ENCODE data around the gene ZNF320.
"Not testable (repeated sequence)": the region's sequence is repeated elsewhere in the genome, so short reads cannot be mapped to it uniquely, and the experiment has no call there.

Gene ZNF320

DNA sequence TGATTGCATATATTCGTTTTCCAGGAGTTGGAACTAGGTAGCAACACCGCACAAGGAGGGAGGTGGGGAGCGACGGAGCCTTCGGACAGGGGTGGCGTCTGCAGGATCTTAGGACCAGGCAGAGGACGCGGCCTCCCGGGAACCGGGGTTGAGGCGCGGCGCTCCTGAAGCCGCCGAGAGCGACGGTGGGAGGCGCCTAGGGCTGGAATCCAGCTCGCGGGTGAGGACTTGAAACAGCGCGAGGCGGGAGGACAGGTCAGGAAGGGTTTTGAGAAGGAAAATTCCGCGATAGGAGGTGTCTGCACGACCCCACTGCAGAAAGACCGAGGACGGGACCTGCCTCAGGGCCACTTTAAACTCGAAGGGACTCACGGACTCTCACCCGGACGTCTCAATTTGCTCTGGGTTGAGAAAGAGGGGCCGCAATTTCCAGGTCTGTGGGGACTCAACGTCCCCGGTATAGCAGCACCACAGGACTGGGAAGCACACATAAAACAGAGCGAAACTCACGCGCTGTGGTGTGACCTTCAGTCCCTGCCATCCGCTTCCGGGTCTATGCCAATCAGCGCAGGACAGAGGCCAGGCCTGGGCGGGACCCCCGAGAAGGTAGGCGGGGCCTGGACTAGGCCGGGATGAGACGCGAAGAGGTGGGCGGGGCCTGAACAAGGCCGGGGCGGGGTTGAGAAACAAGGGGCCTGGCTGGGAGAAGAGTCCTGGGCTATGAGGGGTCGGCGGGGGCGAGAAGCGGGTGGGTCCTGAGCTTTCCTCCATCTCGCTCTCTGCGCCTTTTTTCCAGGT lies at the start of gene ZNF320:
Gene ZNF320 (minus strand): TSS at position 498 of the 798 bp plus-strand sequence. CDS start 7,380 bp downstream, outside the sequence.
- no peaks in the 10 kb centered on the region for H3K79me2 ChIP-seq (ENCODE audit: insufficient read depth, low read length)
- no peak within 1 kb of the TSS for H3K4me2 ChIP-seq (ENCODE audit: low read length)
- TF ChIP-seq EZH2 (IDR thresholded peaks at IDR 0.05; ENCODE audit: borderline replicate concordance, low read length), result no peak
- TF ChIP-seq, protein P1, sequence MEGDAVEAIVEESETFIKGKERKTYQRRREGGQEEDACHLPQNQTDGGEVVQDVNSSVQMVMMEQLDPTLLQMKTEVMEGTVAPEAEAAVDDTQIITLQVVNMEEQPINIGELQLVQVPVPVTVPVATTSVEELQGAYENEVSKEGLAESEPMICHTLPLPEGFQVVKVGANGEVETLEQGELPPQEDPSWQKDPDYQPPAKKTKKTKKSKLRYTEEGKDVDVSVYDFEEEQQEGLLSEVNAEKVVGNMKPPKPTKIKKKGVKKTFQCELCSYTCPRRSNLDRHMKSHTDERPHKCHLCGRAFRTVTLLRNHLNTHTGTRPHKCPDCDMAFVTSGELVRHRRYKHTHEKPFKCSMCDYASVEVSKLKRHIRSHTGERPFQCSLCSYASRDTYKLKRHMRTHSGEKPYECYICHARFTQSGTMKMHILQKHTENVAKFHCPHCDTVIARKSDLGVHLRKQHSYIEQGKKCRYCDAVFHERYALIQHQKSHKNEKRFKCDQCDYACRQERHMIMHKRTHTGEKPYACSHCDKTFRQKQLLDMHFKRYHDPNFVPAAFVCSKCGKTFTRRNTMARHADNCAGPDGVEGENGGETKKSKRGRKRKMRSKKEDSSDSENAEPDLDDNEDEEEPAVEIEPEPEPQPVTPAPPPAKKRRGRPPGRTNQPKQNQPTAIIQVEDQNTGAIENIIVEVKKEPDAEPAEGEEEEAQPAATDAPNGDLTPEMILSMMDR (IDR thresholded peaks at IDR 0.05; ENCODE audit: low read length), result no peak
- no peaks in the 10 kb centered on the region for H3K4me1 ChIP-seq (ENCODE audit: insufficient read depth, low read length, severe bottlenecking)
- no peak within 1 kb of the TSS for H2AFZ ChIP-seq (ENCODE audit: low read length)
- no peaks in the 10 kb centered on the region for H3K27me3 ChIP-seq (ENCODE audit: insufficient read depth, low read length)
- H3K27ac ChIP-seq (ENCODE audit: low read depth, low read length, poor library complexity, severe bottlenecking), result no peak within 1 kb of the TSS
- no peaks in the 10 kb centered on the region for H3K9me2 ChIP-seq (ENCODE audit: low read depth, low read length)
- no peaks in the 10 kb centered on the region for H3K36me3 ChIP-seq (ENCODE audit: insufficient read depth, low read length)
- no peak within 1 kb of the TSS for H3K9ac ChIP-seq (ENCODE audit: low read length)
- no peaks in the 10 kb centered on the region for H4K20me1 ChIP-seq (ENCODE audit: insufficient read depth, low read length)
- H3K4me3 ChIP-seq (ENCODE audit: low read depth, low read length, poor library complexity, severe bottlenecking), result no peak within 1 kb of the TSS
- H3F3A ChIP-seq (ENCODE audit: insufficient read depth, low read length), result no peaks in the 10 kb centered on the region
- peaks cover 6% of the 10 kb centered on the region; the same call in 1 of the 2 replicates for H3K9me3 ChIP-seq (ENCODE audit: low read length)

DNA sequence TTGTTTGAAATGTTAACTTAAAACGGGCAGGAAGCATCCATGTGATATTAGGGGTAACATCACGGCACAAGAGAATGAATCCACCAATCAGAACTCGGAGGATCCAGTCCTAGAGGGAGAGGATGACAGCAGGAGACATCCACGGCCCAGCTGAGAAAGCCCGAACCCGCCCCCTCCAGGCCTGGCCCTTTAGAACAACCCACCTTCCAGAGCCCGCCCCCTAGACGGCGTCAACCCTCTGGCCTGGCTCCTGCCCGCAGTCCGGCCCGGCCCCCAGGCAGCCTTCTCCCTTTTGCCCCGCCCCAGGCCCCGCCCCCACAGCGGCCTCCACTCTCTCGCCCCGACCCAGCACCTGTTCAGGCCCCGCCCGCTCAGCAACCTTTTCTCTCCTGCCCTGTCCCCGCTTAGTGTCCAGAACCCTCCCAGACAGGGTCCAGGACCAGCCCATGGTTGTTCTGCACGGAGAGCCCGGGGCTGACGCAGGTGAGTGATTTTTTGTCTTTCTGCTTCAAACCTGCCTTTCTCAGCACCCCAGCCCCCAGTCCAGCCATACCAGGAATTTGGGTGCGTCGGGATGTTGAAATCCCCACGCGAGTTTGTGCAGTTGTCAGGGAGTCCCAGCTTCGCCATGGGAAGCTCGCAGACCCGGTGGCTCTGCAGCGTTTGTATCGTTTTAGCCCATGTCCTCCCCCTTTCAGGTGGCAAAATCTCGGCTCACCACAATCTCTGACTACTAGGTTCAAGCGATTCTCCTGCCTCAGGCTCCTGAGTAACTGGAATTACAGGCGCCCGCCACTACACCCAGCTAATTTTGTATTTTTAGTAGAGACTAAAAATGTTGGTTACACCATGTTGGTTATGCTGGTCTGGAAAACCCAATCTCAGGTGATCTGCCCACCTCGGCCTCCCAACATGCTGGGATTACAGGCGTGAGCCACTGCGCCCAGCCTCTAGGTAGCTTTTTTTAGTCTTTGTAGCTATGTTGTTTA lies 49.2 kb upstream of the ZNF320 start:
- H3K9me3 ChIP-seq (ENCODE audit: low read length), result peaks cover 36% of the 10 kb centered on the region
- H3K4me1 ChIP-seq (ENCODE audit: insufficient read depth, low read length, severe bottlenecking), result peaks cover 5% of the 10 kb centered on the region
- no peaks in the 10 kb centered on the region for H3F3A ChIP-seq (ENCODE audit: insufficient read depth, low read length)
- H3K4me3 ChIP-seq (ENCODE audit: low read depth, low read length, poor library complexity, severe bottlenecking), result no peak overlapping the region
- no peak overlapping the region for H2AFZ ChIP-seq (ENCODE audit: low read length)
- H3K36me3 ChIP-seq (ENCODE audit: insufficient read depth, low read length), result peaks cover 24% of the 10 kb centered on the region
- no peaks in the 10 kb centered on the region for H3K27me3 ChIP-seq (ENCODE audit: insufficient read depth, low read length)
- H3K9me2 ChIP-seq (ENCODE audit: low read depth, low read length), result no peaks in the 10 kb centered on the region
- no peaks in the 10 kb centered on the region for H4K20me1 ChIP-seq (ENCODE audit: insufficient read depth, low read length)
- H3K79me2 ChIP-seq (ENCODE audit: insufficient read depth, low read length), result no peaks in the 10 kb centered on the region
- H3K27ac ChIP-seq (ENCODE audit: low read depth, low read length, poor library complexity, severe bottlenecking), result no peak overlapping the region
- no peak overlapping the region for H3K9ac ChIP-seq (ENCODE audit: low read length)
- TF ChIP-seq, protein P1 (IDR thresholded peaks at IDR 0.05; ENCODE audit: low read length), result no peak
- no peak for TF ChIP-seq EZH2 (IDR thresholded peaks at IDR 0.05; ENCODE audit: borderline replicate concordance, low read length)
- no peak overlapping the region for H3K4me2 ChIP-seq (ENCODE audit: low read length)

DNA sequence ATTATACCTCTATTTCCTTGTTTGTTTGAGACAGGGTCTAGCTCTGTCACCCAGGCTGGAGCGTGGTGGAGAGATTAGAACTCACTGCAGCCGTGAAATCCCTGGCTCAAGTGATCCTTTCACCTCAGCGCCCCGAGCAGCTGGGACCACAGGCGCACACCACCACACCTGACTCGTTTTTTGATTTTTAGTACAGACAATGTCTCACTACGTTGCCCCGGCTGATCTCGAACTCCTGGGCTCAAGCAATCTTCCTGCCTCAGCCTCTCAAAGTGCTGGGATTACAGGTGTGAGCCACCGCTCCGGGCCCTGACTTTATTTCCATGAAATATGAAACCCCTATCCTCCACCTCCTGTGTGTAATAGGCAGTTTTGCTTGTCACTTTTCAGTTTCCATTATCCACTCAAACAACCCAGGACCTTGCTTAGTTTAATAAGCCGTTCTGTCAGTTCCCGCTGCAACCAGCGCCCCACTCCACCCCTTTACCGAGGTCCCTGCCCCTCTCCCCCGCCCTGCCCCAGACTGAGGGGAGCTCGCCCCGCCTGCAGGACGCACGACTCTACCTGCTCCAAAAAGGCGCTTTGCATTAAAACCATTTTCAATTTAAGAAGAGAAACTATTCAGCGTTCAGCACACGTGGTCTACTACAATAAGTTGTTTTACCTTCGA lies 48.4 kb upstream of the ZNF320 start:
- TF ChIP-seq EZH2 (IDR thresholded peaks at IDR 0.05; ENCODE audit: borderline replicate concordance, low read length), result no peak
- TF ChIP-seq, protein P1 (IDR thresholded peaks at IDR 0.05; ENCODE audit: low read length), result no peak
- no peak overlapping the region for H2AFZ ChIP-seq (ENCODE audit: low read length)
- H3K27me3 ChIP-seq (ENCODE audit: insufficient read depth, low read length), result no peaks in the 10 kb centered on the region
- H4K20me1 ChIP-seq (ENCODE audit: insufficient read depth, low read length), result no peaks in the 10 kb centered on the region
- no peak overlapping the region for H3K9ac ChIP-seq (ENCODE audit: low read length)
- no peaks in the 10 kb centered on the region for H3F3A ChIP-seq (ENCODE audit: insufficient read depth, low read length)
- H3K9me3 ChIP-seq (ENCODE audit: low read length), result peaks cover 28% of the 10 kb centered on the region
- H3K4me3 ChIP-seq (ENCODE audit: low read depth, low read length, poor library complexity, severe bottlenecking), result no peak overlapping the region
- peaks cover 15% of the 10 kb centered on the region for H3K36me3 ChIP-seq (ENCODE audit: insufficient read depth, low read length)
- no peaks in the 10 kb centered on the region for H3K9me2 ChIP-seq (ENCODE audit: low read depth, low read length)
- no peak overlapping the region for H3K4me2 ChIP-seq (ENCODE audit: low read length)
- no peak overlapping the region for H3K27ac ChIP-seq (ENCODE audit: low read depth, low read length, poor library complexity, severe bottlenecking)
- H3K4me1 ChIP-seq (ENCODE audit: insufficient read depth, low read length, severe bottlenecking), result peaks cover 9% of the 10 kb centered on the region
- H3K79me2 ChIP-seq (ENCODE audit: insufficient read depth, low read length), result no peaks in the 10 kb centered on the region

DNA sequence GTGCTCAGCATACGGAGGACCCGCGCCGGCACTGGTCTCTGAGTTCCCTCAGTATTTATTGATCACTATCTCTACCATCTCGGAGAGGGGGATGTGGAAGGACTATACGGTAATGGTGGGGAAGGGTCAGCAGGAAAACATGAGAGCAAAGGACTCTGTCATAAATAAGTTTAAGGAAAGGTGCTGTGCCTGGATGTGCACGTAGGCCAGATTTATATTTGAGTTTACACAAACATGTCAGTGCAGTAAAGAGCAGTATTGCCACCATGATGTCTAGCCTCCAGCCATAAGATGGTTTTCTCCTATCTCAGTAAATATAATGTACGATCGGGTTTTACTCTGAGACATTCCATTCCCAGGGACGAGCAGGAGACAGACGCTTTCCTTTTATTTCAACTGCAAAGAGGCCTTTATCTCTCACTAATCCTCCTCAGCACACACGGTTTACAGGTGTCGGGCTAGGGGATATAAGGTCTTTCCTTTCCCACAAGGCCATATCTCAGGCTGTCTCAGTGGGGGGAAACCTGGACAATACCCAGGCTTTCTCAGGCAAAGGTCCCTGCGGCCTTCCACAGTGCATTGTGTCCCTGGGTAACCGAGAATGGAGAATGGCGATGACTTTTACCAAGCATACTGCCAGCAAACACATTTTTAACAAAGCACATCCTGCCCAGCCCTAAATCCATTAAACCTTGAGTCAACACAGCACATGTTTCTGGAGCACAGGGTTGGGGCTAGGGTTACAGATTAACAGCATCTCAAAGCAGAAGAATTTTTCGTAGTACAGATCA lies 47.5 kb upstream of the ZNF320 start:
- peaks cover 20% of the 10 kb centered on the region for H3K9me3 ChIP-seq (ENCODE audit: low read length)
- H3K4me2 ChIP-seq (ENCODE audit: low read length); H3K27me3 ChIP-seq (ENCODE audit: insufficient read depth, low read length); H3K9me2 ChIP-seq (ENCODE audit: low read depth, low read length); H3K4me3 ChIP-seq (ENCODE audit: low read depth, low read length, poor library complexity, severe bottlenecking); H3K4me1 ChIP-seq (ENCODE audit: insufficient read depth, low read length, severe bottlenecking); H3K36me3 ChIP-seq (ENCODE audit: insufficient read depth, low read length); H2AFZ ChIP-seq (ENCODE audit: low read length); H3K9ac ChIP-seq (ENCODE audit: low read length); H4K20me1 ChIP-seq (ENCODE audit: insufficient read depth, low read length); H3K27ac ChIP-seq (ENCODE audit: low read depth, low read length, poor library complexity, severe bottlenecking); H3F3A ChIP-seq (ENCODE audit: insufficient read depth, low read length); H3K79me2 ChIP-seq (ENCODE audit: insufficient read depth, low read length): not testable (repeated sequence)
